Measurements from ENCODE around the gene TAF6.
A peak's percentile ranks its signal among the peaks of the same experiment; 100 is the strongest.

The TAF6 gene

GRCh38 chr7:100127866-100128636 lies 8.9 kb upstream of the TAF6 start:
- H3K4me1 ChIP-seq (ENCODE audit: insufficient read depth, low read length): peaks cover 7% of the 10 kb centered on the region; the same call in 1 of the 2 replicates
- 7% methylated on average over 37 of the region's 37 CpGs for WGBS

DNA sequence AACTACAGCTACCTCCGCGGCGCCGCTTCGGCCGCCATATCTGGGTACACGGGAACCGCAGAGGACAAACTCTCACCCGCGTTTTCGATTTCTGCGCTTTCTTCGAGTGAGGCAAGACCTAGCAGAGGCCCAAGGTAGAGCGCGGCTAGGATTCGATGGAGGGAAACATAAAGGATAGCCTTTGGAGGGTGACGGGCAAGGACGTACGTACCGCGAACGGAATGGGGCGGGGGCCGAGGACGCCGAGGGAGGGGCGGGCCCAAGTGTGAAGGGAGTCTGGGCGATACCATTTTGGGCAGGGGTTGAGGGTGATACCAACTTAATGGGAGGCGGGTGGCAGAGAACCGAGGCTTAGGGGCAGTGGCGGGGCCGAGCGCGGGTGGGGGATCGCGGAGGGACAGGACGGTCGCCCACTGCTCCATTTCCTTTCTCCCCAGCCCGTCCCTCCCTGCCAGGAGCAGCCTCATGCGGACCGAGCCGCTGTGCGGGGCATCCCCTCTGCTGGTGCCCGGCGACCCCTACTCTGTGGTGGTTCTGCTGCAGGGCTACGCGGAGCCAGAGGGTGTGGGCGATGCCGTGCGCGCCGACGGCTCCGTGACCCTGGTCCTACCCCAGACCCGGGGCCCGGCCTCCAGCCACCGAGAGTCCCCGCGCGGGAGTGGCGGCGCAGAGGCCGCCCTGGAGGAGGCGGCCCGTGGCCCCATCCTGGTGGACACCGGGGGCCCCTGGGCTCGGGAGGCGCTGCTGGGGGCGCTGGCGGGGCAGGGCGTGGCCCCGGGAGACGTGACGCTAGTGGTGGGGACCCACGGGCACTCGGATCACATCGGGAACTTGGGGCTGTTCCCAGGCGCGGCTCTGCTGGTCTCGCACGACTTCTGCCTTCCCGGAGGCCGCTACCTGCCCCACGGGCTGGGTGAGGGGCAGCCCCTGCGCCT lies 8.0 kb upstream of the TAF6 start, which contains the start of gene MBLAC1:
MBLAC1 (plus strand) TSS at position 37 of the 935 bp plus-strand sequence; CDS start at position 466, 429 bp downstream.
- Histone ChIP-seq H3K9me3 (ENCODE audit: insufficient read depth, low read depth, low read length) (no peaks in the 10 kb centered on the region), H3K27me3 (ENCODE audit: insufficient read depth, low read length) (peaks cover 20% of the 10 kb centered on the region), H3K36me3 (ENCODE audit: insufficient read depth, low read length) (peaks cover 6% of the 10 kb centered on the region; the same call in 1 of the 2 replicates), H3K4me3 (ENCODE audit: low read length) (peak within 1 kb of the TSS; percentile 97), H3K9ac (ENCODE audit: low read depth, low read length) (peak within 1 kb of the TSS; percentile 95), H3K27ac (ENCODE audit: low read depth, low read length) (peak within 1 kb of the TSS; percentile 99), H3K4me1 (ENCODE audit: insufficient read depth, low read length) (peaks cover 5% of the 10 kb centered on the region; the same call in 1 of the 2 replicates)
- WGBS: under 1% methylated on average over 85 of the region's 85 CpGs

More at GRCh38 chr7:100127866-100128636, 8.9 kb upstream of the TAF6 start:
- Histone ChIP-seq H3K27ac (ENCODE audit: low read depth, low read length) (no peak overlapping the region), H3K9me3 (ENCODE audit: insufficient read depth, low read depth, low read length) (no peaks in the 10 kb centered on the region), H3K9ac (ENCODE audit: low read depth, low read length) (peak overlapping the region; percentile 95), H3K36me3 (ENCODE audit: insufficient read depth, low read length) (peaks cover 6% of the 10 kb centered on the region; the same call in 1 of the 2 replicates), H3K27me3 (ENCODE audit: insufficient read depth, low read length) (peaks cover 20% of the 10 kb centered on the region), H3K4me3 (ENCODE audit: low read length) (peak overlapping the region; percentile 97)

DNA sequence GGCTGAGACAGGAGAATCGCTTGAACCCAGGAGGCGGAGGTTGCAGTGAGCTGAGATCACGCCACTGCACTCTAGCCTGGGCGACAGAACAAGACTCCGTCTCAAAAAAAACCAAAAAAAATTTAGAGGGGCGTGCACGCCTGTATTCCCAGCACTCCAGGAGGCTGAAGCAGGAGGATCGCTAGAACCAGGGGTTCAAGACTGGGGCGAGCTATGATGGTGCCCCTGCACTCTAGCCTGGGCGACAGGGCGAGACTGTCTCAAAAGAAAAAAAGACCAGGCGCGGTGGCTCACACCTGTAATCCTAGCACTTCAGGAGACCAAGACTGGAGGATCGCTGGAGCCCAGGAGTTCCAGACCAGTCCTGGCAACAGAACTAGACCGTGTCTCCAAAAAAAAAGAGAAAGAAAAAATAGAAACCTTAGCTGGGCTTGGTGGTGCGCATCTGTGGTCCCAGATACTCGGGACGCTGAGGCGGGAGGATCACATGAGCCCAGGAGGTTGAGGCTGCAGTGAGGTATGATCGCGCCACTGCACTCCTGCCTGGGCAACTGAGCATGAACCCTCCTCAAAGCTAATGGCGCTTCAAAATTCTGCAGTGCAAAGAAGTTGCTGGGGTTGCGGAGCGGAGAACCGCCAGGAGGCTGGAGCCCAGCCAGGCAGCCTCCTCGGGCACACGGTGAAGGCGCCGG lies 7.2 kb upstream of the TAF6 start:
- H3K4me1 ChIP-seq (ENCODE audit: insufficient read depth, low read length): peaks cover 5% of the 10 kb centered on the region; the same call in 1 of the 2 replicates
- peak overlapping the region; percentile 95 for H3K9ac ChIP-seq (ENCODE audit: low read depth, low read length)
- 22% methylated on average over 29 of the region's 29 CpGs for WGBS
- peaks cover 20% of the 10 kb centered on the region for H3K27me3 ChIP-seq (ENCODE audit: insufficient read depth, low read length)
- peaks cover 6% of the 10 kb centered on the region; the same call in 1 of the 2 replicates for H3K36me3 ChIP-seq (ENCODE audit: insufficient read depth, low read length)
- H3K4me3 ChIP-seq (ENCODE audit: low read length): peak overlapping the region; percentile 97
- H3K9me3 ChIP-seq (ENCODE audit: insufficient read depth, low read depth, low read length): no peaks in the 10 kb centered on the region
- peak overlapping the region; percentile 99 for H3K27ac ChIP-seq (ENCODE audit: low read depth, low read length)

- no peak overlapping the region for H3K9ac ChIP-seq (ENCODE audit: low read depth, low read length)
Measured at GRCh38 chr7:100124301-100125230, 5.4 kb upstream of the TAF6 start.

GRCh38 chr7:100122568-100122967 lies 3.4 kb upstream of the TAF6 start:
- peaks cover 6% of the 10 kb centered on the region; the same call in 1 of the 2 replicates for H3K36me3 ChIP-seq (ENCODE audit: insufficient read depth, low read length)
- no peak overlapping the region for H3K27ac ChIP-seq (ENCODE audit: low read depth, low read length)
- no peak overlapping the region for H3K9ac ChIP-seq (ENCODE audit: low read depth, low read length)
- no peak overlapping the region for H3K4me3 ChIP-seq (ENCODE audit: low read length)
- WGBS: 90% methylated on average over 1 of the region's 1 CpG
- H3K9me3 ChIP-seq (ENCODE audit: insufficient read depth, low read depth, low read length): no peaks in the 10 kb centered on the region
- H3K4me1 ChIP-seq (ENCODE audit: insufficient read depth, low read length): peaks cover 7% of the 10 kb centered on the region; the same call in 1 of the 2 replicates
- H3K27me3 ChIP-seq (ENCODE audit: insufficient read depth, low read length): peaks cover 3% of the 10 kb centered on the region

More at GRCh38 chr7:100124301-100125230, 5.4 kb upstream of the TAF6 start:
- Histone ChIP-seq H3K4me3 (ENCODE audit: low read length) (no peak overlapping the region), H3K27ac (ENCODE audit: low read depth, low read length) (no peak overlapping the region), H3K4me1 (ENCODE audit: insufficient read depth, low read length) (peaks cover 12% of the 10 kb centered on the region), H3K9me3 (ENCODE audit: insufficient read depth, low read depth, low read length) (no peaks in the 10 kb centered on the region), H3K27me3 (ENCODE audit: insufficient read depth, low read length) (peaks cover 20% of the 10 kb centered on the region), H3K36me3 (ENCODE audit: insufficient read depth, low read length) (peaks cover 6% of the 10 kb centered on the region; the same call in 1 of the 2 replicates)
- 97% methylated on average over 4 of the region's 4 CpGs for WGBS

- Histone ChIP-seq H3K27ac (ENCODE audit: low read depth, low read length) (no peak overlapping the region), H3K27me3 (ENCODE audit: insufficient read depth, low read length) (no peaks in the 10 kb centered on the region), H3K4me1 (ENCODE audit: insufficient read depth, low read length) (peaks cover 7% of the 10 kb centered on the region; the same call in 1 of the 2 replicates), H3K4me3 (ENCODE audit: low read length) (no peak overlapping the region), H3K9ac (ENCODE audit: low read depth, low read length) (no peak overlapping the region), H3K36me3 (ENCODE audit: insufficient read depth, low read length) (peaks cover 6% of the 10 kb centered on the region; the same call in 1 of the 2 replicates), H3K9me3 (ENCODE audit: insufficient read depth, low read depth, low read length) (no peaks in the 10 kb centered on the region)
- WGBS: 65% methylated on average over 13 of the region's 13 CpGs
Measured at GRCh38 chr7:100122067-100122466, 2.9 kb upstream of the TAF6 start.

DNA sequence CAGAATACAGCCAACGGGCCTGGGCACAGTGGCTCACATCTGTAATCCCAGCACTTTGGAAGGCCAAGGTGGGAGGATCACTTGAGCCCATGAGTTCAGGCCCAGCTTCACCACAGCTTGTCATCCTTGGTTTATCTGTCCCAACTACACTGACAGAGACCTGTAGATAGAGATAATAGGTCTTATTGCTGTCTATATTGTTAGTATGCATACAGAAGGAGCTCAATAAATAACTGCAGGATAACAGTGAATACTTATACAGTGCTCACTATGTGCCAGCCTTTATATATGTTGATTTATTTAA lies 1.5 kb upstream of the TAF6 start:
- Histone ChIP-seq H3K9ac (ENCODE audit: low read depth, low read length) (no peak overlapping the region), H3K27ac (ENCODE audit: low read depth, low read length) (no peak overlapping the region), H3K4me3 (ENCODE audit: low read length) (peak overlapping the region; percentile 92), H3K36me3 (ENCODE audit: insufficient read depth, low read length) (peaks cover 10% of the 10 kb centered on the region; the same call in 1 of the 2 replicates), H3K27me3 (ENCODE audit: insufficient read depth, low read length) (no peaks in the 10 kb centered on the region), H3K9me3 (ENCODE audit: insufficient read depth, low read depth, low read length) (no peaks in the 10 kb centered on the region), H3K4me1 (ENCODE audit: insufficient read depth, low read length) (peaks cover 7% of the 10 kb centered on the region; the same call in 1 of the 2 replicates)
- 58% methylated on average over 1 of the region's 1 CpG for WGBS

DNA sequence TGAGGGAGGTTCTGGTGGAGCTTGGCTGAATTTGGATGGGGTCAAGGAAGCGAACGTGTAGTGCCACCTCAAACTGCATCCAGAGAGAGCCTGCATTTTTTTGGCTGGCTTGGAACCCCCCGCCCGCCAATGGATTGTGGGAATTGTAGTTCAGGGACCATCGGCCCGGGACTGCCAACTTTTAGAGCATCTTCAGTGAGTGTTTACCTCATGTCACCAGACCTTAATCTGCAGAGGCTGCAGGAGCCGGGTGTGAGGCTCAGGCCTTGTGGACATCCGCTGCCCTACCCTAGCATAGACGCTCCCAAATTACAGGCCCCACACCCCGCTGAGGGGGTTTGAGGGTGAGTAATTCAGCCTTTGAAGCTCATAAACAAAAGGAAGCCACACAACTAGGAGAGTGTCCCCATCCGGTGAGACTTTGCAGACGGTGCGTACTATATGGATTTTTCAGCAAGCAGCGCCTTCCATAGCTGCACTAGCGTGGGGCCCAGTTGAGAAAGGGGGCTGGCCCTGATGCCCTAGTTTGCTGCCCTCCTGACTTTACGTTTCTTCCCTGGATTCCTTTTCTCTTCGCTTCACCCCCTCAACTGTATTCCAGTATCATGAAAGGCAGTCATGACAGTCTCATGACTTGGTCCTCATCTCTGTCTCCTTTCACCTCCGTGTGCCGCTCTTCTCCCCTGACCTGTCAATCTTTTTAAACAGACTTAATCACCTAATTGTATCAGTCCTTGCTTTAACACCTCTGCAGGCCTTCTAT lies 993 bp upstream of the TAF6 start:
- H3K36me3 ChIP-seq (ENCODE audit: insufficient read depth, low read length): peaks cover 9% of the 10 kb centered on the region; the same call in 1 of the 2 replicates
- peak overlapping the region; percentile 92 for H3K4me3 ChIP-seq (ENCODE audit: low read length)
- H3K9me3 ChIP-seq (ENCODE audit: insufficient read depth, low read depth, low read length): no peaks in the 10 kb centered on the region
- WGBS: 16% methylated on average over 19 of the region's 19 CpGs
- H3K4me1 ChIP-seq (ENCODE audit: insufficient read depth, low read length): peaks cover 7% of the 10 kb centered on the region; the same call in 1 of the 2 replicates
- peak overlapping the region; percentile 85; the same call in 1 of the 2 replicates for H3K27ac ChIP-seq (ENCODE audit: low read depth, low read length)
- H3K9ac ChIP-seq (ENCODE audit: low read depth, low read length): peak overlapping the region; percentile 97
- no peaks in the 10 kb centered on the region for H3K27me3 ChIP-seq (ENCODE audit: insufficient read depth, low read length)

GRCh38 chr7:100118388-100119071 lies 628 bp downstream of the TAF6 start:
- peak overlapping the region; percentile 92 for H3K4me3 ChIP-seq (ENCODE audit: low read length)
- H3K9me3 ChIP-seq (ENCODE audit: insufficient read depth, low read depth, low read length): no peaks in the 10 kb centered on the region
- H3K27me3 ChIP-seq (ENCODE audit: insufficient read depth, low read length): no peaks in the 10 kb centered on the region
- 17% methylated on average over 17 of the region's 18 CpGs for WGBS
- H3K27ac ChIP-seq (ENCODE audit: low read depth, low read length): peak overlapping the region; percentile 85
- H3K36me3 ChIP-seq (ENCODE audit: insufficient read depth, low read length): peaks cover 11% of the 10 kb centered on the region
- peaks cover 7% of the 10 kb centered on the region; the same call in 1 of the 2 replicates for H3K4me1 ChIP-seq (ENCODE audit: insufficient read depth, low read length)
- H3K9ac ChIP-seq (ENCODE audit: low read depth, low read length): peak overlapping the region; percentile 97
